K562 (cell line): ENCODE results near the gene DCAF8. TPM values are rescaled to one million over a fixed set of nuclear protein-coding genes. Genes with fewer than 3 reads are reported as not detected.

Experiments used
- ATF2 ChIP-seq: sonication (generic); formaldehyde crosslinking; IDR thresholded peaks from 2 replicates; pipeline ENCODE4 v1.8.1; 2022; ENCODE audit warnings: missing genetic modification reagents
- CREM ChIP-seq: IDR thresholded peaks from 2 replicates; pipeline ENCODE4 v1.6.1; 2014; ENCODE audit warnings: antibody characterized with exemption, low read depth
- JUND ChIP-seq, 2 experiments: IDR thresholded peaks; 2 replicates in 1 of 2; 3 replicates in 1 of 2; pipeline ENCODE4 v1.6.1; 2011; ENCODE audit warnings: borderline replicate concordance in 2 of 2, low read depth in 2 of 2, low read length in 2 of 2, improper control_type of control experiment in 1 of 2, missing biosample characterization in 1 of 2, missing genetic modification characterization in 1 of 2, missing genetic modification reagents in 1 of 2
- KLF16 ChIP-seq: IDR thresholded peaks from 2 replicates; pipeline ENCODE4 v1.6.1; 2016; ENCODE audit warnings: antibody characterized with exemption
- NFATC3 ChIP-seq: fragments of 450-650 bp; IDR thresholded peaks from 2 replicates; pipeline ENCODE4 v1.6.1; 2017; ENCODE audit warnings: mild to moderate bottlenecking
- SMC3 ChIP-seq: conservative IDR thresholded peaks from 2 replicates; pipeline ENCODE4 v1.6.1; 2011; ENCODE audit warnings: low read depth, low read length, improper control_type of control experiment; ENCODE audit not compliant: insufficient read depth
- THAP12 ChIP-seq: fragments of 250-450 bp; sonication (Bioruptor Pico); IDR thresholded peaks from 2 replicates; pipeline ENCODE4 v1.9.0; 2021; ENCODE audit warnings: mild to moderate bottlenecking, inconsistent platforms
- ZBTB40 ChIP-seq, 2 experiments: fragments of 450-650 bp in 1 of 2; sonication (generic) in 1 of 2; formaldehyde crosslinking in 1 of 2; IDR thresholded peaks; 2 replicates each; pipeline versions ENCODE4 v1.7.1 to v1.9.0; 2016 to 2022; ENCODE audit warnings: inconsistent platforms in 1 of 2, mild to moderate bottlenecking in 1 of 2, missing genetic modification reagents in 1 of 2
- ZNF395 ChIP-seq: fragments of 200-800 bp; sonication (Bioruptor generic); IDR thresholded peaks from 2 replicates; pipeline ENCODE4 v1.6.1; 2017; ENCODE audit warnings: missing genetic modification characterization, missing compliant biosample characterization
- polyA plus RNA-seq, 8 experiments: library from polyadenylated mRNA; depleted of rRNA in 4 of 8; stranded (reverse) in 5 of 8; unstranded in 3 of 8; fragments of >200 nt; fragmentation: Nextera tagmentation in 2 of 8; fragmentation: Illumina TruSeq in 1 of 8; extraction: Ambion mirVana in 2 of 8; extraction: Trizol in 1 of 8; gene quantifications; 2 replicates each; pipeline versions ENCODE4 v1.2.1 to v1.2.3, GENCODE V29; 2011 to 2014; ENCODE audit warnings: inconsistent platforms in 1 of 8, missing spikeins in 1 of 8
- total RNA-seq, 7 experiments: library from RNA; depleted of rRNA in 6 of 7; stranded (reverse); fragments of >200 nt in 6 of 7; fragmentation: Illumina TruSeq in 2 of 7; extraction: Trizol in 2 of 7; gene quantifications; 2 replicates each; pipeline versions ENCODE4 v1.2.1 to v1.2.3, GENCODE V29; 2011 to 2021; ENCODE audit warnings: low replicate concordance in 1 of 7

The DCAF8 gene
- total and polyA plus RNA-seq, 9 of the 15 experiments (the other 6 are each of a cell fraction or from before 2014, with no cell fraction given): 11.6 to 149 (median 81.3) TPM

- peak; percentile 70; the same call in 1 of the 2 replicates for TF ChIP-seq ATF2 (CRISPR knock-in tag)
- peak; percentile 90 for TF ChIP-seq JUND (IDR thresholded peaks at IDR 0.05; ENCODE audit: borderline replicate concordance, low read depth, low read length)
- peak; percentile 89 for TF ChIP-seq JUND (tag; IDR thresholded peaks at IDR 0.05; ENCODE audit: borderline replicate concordance, low read depth, low read length)
- TF ChIP-seq ZNF395: no peak
- TF ChIP-seq NFATC3: no peak
- TF ChIP-seq KLF16: 0 out of 2 replicates have a peak, but pooled peaks have one; percentile 60
- peak; percentile 90 for TF ChIP-seq SMC3
- no peak for TF ChIP-seq ZBTB40 (IDR thresholded peaks at IDR 0.05)
- no peak for TF ChIP-seq ZBTB40 (CRISPR knock-in tag; IDR thresholded peaks at IDR 0.05)
- 0 out of 2 replicates have a peak, but pooled peaks have one; percentile 5 for TF ChIP-seq THAP12
- TF ChIP-seq CREM: peak; percentile 62
Observed at GRCh38 chr1:160193091-160193819, 69.1 kb downstream of the DCAF8 start (continued).
